ENCODE data around the gene RELCH.

The RELCH gene

GRCh38 chr18:62325806-62326645, 139.0 kb downstream of the RELCH start:
- no peak for DNase-seq

DNA sequence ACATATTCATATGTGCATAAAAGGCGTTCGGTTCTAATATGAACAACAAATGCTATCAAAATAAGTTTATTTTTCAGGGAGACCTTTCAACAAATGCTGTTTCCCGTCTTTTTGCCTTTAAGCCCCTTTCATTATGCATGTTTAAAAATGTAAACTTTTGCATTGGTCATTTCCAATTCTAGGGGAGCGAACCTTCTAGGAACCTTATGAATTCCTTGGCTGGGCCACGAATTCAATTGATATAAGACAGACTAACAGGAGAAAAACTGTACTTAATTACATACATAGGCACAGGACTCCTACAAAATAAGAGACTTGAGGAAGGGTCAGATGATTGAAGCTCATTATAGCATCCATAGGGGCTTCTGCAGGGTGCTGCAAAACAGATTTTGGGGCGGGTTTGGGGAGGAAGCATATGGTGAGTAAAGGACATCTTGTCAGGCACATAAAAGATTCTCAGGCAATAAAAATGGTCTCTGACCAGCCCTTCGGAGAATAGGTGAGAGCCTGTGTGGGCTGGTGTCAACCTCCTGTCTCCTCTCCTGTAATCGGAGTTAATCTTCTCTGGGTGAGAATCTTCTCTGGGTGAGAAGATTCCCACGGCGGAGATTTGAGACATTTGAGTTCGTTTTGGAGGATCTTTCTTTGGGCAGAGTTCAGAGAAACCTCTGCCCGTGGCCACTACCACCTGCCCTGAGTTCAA, 139.7 kb downstream of the RELCH start:
- DNase-seq: no peak

DNA sequence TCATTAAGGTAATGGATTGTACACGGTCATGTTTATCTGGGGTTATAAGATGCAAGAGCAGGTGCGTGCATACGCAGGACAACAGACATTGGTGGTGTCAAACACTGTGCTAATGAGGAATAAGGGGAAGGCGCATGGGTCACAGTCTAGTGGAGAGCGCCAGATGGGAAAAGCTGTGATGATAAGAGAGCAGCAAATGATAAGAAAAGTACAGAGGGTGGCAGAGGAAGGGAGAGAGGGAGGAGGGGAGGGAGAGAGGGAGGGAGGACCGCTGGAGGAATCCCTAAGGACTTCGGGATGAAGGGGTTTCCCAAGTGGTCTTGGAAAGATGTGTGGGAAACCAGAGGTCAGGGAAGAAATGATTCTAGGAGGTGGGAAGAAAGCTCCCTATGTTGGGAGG, 140.9 kb downstream of the RELCH start:
- no peak for DNase-seq

GRCh38 chr18:62328586-62329525, 141.8 kb downstream of the RELCH start:
- no peak for DNase-seq

DNA sequence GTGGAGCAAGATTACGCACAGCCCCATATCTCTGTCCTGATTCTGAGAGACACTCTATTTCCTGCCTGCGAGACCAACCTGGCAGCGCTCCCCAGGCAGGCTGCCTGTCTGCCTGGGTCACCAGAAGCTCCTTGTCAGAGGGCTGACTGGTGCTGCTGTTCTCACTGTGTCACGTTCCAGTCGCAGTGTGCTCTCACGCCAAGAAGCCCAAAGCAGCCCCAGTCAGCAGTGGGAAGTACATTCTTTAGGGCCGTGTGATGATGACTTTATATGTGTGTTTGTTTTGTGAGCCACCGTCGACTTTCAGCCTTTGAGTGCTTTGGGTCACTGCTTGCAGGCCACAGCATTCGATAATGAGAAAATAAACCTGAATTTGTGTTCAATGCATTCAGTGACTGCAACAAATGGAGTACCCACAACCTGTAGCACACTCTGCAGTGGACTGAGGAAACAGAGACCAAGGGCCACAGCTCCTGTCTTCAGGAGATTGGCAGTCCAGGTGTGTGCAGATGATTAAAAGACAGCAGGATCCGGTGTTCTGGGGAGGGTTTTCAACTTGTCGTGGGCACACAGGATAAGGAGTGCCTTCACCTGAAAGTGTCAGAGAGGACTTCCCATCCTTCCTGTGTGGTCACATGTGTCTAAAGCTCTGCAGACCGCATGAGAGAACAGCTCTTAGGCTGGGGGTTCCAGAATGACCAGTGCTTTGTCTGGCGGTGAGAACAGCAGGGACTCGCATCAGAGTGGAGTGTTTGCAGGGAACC, 142.8 kb downstream of the RELCH start:
- peak; percentile 19 for DNase-seq

DNA sequence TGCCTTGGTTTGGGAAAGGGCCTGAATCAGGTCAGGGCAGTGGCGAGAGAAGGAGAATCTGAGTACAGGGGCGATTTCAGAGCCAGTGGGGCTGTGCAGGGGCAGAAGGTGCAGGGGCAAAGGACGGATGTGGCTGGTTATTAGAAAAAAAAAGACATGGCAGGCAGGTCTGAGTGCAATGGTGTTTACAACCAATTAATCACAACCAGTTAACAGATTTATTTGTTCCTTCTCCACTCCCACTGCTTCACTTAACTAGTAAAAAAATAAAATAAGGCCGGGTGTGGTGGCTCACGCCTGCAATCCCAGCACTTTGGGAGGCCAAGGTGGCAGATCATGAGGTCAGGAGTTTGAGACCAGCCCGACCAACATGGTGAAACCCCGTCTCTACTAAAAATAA, 143.6 kb downstream of the RELCH start:
- DNase-seq: no peak

GRCh38 chr18:62331581-62332356, 144.7 kb downstream of the RELCH start:
- no peak for DNase-seq

- DNase-seq: no peak
These were observed 145.4 kb downstream of the RELCH start for GRCh38 chr18:62332431-62332830.

DNA sequence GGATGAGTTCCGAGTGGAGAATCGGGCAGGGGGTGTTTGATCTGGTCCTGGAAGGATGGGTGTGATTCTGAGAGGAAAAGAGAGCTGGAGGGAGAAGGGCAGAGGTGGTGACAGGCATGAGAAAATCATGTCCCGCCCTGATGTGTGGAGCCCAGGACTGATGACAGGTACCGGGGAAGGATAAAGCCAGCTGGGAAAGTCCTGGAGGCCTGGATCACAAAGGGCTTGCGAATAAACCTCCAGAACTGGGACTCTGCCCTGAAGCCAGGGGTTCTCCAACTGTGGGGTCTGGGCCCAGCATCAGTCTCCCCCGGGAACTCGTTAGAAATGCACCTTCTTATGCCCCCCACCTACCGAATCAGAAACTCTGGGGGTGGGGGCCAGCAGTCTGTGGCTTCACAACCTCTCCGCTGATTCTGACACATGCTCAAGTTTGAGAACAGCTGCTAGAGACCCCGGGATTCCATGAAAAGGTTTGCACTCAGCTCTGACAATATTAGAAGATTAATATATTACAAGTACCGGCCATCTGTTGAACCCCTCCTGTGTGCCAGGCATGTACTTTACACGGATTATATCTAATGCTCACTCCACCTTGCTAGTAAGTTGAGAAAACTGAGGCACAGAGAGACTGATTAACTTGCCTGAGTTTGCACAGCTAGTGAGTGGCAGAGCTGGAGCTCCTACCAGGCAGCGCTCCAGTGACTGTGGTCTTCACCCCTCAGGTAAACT, 146.1 kb downstream of the RELCH start:
- no peak for DNase-seq

- no peak for DNase-seq
These were observed 147.1 kb downstream of the RELCH start for GRCh38 chr18:62334120-62334519.

- DNase-seq: no peak
These were observed 148.4 kb downstream of the RELCH start for GRCh38 chr18:62335494-62335893.

DNA sequence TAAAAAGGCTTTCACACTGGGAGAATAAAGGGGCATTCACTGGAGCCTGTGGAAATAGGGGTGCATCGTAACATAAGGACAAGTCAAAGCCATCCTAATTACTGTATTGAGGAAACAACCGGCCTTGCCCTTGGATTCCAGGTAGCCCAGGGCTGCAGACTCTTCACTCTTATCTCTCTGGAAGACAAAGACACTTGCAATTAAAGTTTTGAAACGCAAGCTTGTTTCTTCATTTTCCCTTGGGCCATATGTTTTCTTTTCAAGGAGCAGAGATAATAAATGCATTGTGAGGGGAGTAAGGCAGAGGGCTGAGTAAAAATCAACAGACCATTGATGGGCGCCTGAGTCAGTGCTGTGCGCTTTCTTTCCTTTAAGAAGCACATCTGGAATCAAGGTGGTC, 149.6 kb downstream of the RELCH start:
- DNase-seq: no peak

DNA sequence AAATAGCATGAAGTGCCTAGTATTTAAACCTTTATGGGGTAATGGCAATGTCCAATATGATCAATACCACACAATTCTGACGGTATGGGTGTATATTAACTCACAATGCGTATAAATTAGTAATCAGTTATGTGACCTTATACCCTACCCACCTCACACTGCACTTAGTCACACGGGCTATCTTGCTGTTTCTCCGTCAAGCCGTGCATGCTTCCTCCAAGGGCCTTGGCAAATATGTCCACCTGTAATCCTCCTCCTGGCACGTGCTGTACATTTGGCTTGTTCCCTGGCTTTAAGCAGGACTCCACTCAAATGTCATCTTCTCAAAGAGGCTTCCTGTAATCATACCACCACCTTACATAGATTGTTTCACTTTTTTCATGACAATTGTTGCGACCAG, 150.3 kb downstream of the RELCH start:
- no peak for DNase-seq

- DNase-seq: no peak
These were observed 151.5 kb downstream of the RELCH start for GRCh38 chr18:62338446-62339105.

DNA sequence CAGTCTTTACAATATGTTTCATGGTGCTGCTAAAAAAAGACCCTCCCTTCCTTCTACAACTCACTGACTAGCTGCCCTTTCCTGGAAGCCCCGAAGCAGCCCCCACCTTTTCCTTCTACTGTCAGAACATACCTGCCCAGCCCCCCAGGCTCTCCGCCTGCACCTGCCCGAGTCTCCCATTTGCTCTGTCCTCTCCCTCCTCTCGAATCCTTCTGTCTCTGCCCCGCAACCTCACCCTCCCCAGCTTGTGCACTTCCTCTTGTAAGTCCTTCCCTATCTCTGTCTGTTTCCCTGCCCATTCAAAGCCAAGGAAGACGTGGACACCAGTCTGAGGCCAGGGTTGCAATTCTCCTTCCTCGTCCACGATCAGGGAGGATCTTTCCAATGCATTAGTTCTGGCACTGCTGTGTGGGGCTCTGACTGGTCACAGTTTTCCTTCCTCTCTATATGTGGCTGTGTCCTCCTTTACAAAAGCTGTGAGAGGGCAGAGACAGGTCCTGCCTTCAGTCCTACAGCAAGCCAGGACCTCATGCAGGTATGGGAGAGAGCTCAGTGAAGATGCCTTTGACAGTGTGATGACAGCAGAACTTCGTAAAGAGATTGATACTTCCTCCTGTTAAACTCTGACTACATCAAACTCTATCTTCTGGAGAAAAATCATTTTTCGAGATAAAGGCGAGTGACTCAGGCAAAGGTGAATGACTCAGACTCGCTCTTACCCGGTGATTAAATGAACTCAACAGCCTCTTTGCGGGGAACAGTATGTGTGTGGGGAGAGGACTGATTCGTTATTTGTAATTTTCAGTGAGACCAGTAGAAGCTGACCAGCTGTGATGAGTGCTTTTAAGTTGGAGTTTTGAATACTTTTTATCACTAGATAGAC, 152.3 kb downstream of the RELCH start:
- DNase-seq: peak; percentile 73

DNA sequence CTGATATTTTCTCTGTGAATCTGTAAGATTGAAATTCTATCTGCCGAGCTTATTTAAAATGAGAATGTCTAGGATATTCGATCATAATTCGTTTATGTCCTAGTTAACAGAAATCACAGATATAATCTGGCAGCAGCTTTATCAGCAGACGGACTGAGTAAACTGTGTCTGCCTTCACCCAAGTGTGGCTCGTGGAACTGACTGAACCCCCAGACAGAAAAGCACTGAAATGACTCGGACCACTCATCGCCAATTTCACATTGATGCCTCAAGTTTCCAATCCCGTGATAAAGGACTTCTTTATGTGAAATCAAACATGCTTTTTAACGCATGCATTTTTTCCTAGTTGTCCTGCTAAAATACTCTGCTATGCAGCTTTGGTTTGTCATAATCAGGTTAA, 153.9 kb downstream of the RELCH start:
- no peak for DNase-seq

DNA sequence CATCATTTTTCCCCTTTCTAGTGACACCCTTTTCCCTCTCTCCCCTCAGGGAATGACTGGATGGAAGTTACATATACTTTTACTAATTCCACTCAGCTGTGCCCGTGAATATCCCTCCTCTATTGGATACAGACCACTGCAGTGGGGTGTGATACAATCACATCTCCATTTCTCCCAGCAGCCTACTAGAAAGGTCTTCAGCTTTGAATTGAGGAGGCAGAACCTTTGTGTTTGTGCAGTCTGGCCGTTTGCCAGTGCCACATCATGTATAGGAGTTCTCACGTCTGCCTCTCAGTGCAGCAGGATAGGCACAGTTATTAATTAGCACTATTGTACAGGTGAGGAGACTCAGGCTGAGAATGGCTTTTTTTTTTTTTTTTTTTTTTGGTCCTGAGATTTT, 154.4 kb downstream of the RELCH start:
- DNase-seq: no peak

- no peak for DNase-seq
These were observed 155.8 kb downstream of the RELCH start for GRCh38 chr18:62342884-62343283.

DNA sequence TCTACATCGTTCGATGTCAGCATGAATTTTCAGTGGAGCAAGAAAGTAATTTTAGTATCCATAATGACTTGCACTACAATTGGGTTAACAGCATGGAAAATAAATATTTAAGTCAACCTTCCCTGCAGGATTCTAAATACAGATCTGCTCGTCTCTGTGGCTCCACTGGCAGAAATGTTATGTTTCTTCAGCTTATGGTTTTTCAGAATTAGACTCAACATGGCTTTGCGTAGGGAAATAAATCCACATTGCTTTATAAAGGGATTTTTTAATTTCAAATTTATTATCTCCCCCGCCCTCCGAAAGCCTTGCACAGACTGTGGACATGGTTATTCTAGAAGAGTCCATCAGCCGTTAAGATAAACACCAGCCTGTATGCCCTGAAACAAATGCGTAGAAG, 156.3 kb downstream of the RELCH start:
- DNase-seq: no peak
